Measurements from ENCODE around the gene AHSP.

GRCh38 chr16:31528523-31529107 is 915 bp downstream of the AHSP start:
- no peak for TF ChIP-seq CTCF (conservative IDR thresholded peaks at IDR 0.05 in 1 of 2, IDR thresholded peaks at IDR 0.05 in 1 of 2; ENCODE audit: extremely low read depth in 1 of 2, insufficient read depth in 1 of 2, low read depth in 1 of 2, low read length in 2 of 2)
- TF ChIP-seq EZH2 (IDR thresholded peaks at IDR 0.05; ENCODE audit: borderline replicate concordance, low read length) = no peak
